IPS-18c (cell line): ENCODE data around the gene PIAS1.
"Not testable (repeated sequence)": the region's sequence is repeated elsewhere in the genome, so short reads cannot be mapped to it uniquely, and the experiment has no call there.

Experiments
- H3K4me3 ChIP-seq: 2 replicates; pipeline ENCODE4 v1.7.0; 2013; ENCODE audit warnings: low read depth, mild to moderate bottlenecking, low read length, moderate library complexity; ENCODE audit not compliant: insufficient read depth
- H3K9me3 ChIP-seq: one replicate; pipeline ENCODE4 v1.6.1; 2013; ENCODE audit warnings: mild to moderate bottlenecking, low read length, moderate library complexity; ENCODE audit not compliant: control insufficient read depth, insufficient read depth

PIAS1 gene

DNA sequence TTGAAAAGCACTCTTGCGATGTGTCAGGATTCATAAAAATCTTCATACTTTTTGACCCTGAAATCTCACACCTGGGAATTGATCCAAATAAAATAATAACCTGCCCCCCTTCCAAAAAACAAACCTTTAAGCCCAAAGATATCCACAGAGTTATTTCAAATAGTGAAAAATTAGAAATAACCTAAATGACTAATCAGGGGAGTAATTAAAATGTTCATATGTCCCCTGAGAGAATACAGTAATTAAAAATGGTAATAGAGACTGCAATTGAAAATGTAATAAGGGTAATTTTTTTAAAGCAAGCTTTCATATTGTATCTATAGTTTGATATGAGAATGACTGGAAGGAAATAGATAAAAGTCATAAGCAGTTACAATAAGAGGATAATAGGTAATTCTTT lies 83.0 kb downstream of the PIAS1 start:
- H3K4me3 ChIP-seq = no peak overlapping the region
- H3K9me3 ChIP-seq = no peaks in the 10 kb centered on the region

DNA sequence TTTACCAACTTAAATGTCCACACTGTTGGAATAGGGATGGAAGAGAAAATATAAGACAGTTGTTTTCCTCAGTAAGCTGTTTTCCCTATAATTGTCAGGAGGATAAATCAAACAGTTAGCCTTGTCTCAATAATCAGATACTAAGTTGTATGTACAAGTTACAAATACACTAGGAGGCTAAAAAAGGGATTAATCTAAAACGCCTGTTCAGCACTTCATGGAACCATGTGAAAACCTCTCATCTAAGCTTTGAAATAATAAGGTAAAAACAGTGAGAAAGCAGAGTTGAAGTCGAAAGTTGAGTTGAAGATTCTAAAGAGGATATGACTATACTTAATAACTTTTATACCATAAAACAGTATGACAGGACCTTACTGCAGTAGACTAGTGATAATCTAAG lies 89.0 kb downstream of the PIAS1 start:
- no peaks in the 10 kb centered on the region for H3K9me3 ChIP-seq
- no peak overlapping the region for H3K4me3 ChIP-seq

DNA sequence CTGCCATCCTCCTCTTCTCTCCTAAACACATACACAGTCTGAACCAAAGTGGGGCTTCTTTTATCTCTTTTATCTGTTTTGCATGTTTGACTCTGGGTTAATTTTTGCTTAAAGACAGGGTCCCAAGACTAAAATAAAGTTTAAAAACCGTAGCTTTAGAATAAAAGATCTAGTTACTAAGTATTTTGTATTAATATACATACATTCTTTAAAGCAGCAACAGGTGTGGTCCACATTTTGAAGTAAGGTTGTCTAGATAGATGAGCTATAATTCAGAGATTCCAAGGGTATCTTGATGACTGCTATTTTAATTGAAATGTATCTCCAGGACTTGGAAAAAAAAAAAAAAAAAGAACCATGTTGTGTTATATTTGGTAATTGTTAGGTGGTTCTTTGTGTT lies 89.7 kb downstream of the PIAS1 start:
- Histone ChIP-seq H3K4me3 (no peak overlapping the region), H3K9me3 (no peaks in the 10 kb centered on the region)

DNA sequence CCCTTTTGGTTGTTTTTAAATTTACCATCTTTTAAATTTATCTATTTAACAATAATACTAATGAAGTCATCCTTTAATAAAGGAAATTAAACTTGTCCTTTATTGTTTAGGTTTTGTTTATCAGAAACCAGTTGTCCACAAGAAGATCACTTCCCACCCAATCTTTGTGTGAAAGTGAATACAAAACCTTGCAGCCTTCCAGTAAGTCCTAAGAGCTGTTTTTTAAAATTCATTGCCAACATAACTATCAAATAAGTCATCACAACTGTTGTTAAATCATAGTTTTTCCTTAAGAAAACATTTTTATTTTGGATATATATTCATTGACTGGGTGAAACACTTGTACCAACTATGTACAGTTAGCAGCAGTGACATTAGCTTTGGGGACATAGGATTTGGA lies 91.6 kb downstream of the PIAS1 start:
- no peak overlapping the region for H3K4me3 ChIP-seq

GRCh38 chr15:68148039-68148438 lies 93.9 kb downstream of the PIAS1 start:
- Histone ChIP-seq H3K4me3 (no peak overlapping the region), H3K9me3 (no peaks in the 10 kb centered on the region)

More for the DNA sequence above, 91.6 kb downstream of the PIAS1 start:
- no peaks in the 10 kb centered on the region for H3K9me3 ChIP-seq

DNA sequence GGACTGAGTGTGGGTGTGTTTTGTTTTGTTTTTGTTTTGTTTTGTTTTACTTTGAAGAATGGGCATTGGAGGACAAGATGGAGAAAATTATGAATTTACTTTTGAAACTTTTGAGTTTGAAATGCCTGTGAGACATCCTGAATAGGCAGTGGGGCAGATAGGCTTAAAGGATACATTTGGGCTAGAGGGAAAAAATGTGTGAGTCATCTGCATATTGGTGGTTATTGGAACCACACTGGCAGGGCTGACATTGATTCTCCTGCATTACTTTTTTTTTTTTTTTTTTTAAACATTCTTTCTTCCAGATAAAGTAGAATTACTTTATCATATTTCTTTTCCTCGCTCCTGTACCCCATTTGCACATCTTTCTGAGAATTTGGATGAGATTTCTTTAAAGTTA lies 94.9 kb downstream of the PIAS1 start:
- Histone ChIP-seq H3K9me3 (no peaks in the 10 kb centered on the region), H3K4me3 (no peak overlapping the region)

DNA sequence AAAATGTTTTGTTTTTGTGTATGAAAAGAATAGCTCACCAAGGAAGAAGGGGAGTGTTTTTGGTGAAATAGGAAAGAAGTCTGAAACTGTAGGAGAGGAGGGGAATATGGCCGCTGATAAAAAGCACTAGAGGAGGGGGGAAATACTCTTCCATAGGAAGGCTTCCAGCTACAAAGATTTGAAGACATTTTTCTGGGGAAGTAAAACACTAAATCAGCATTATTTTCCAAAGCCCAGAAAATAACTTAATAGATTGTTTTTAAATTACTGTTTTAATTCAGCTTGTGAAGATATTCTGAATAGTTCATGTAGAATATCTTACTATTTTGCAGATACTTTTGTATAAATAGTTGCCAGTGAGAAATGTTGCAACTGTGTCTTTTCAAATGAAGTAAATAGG lies 96.1 kb downstream of the PIAS1 start:
- H3K9me3 ChIP-seq = no peaks in the 10 kb centered on the region
- no peak overlapping the region for H3K4me3 ChIP-seq

- Histone ChIP-seq H3K4me3 (no peak overlapping the region), H3K9me3 (no peaks in the 10 kb centered on the region)
Observed at GRCh38 chr15:68151277-68151676, 97.2 kb downstream of the PIAS1 start.

DNA sequence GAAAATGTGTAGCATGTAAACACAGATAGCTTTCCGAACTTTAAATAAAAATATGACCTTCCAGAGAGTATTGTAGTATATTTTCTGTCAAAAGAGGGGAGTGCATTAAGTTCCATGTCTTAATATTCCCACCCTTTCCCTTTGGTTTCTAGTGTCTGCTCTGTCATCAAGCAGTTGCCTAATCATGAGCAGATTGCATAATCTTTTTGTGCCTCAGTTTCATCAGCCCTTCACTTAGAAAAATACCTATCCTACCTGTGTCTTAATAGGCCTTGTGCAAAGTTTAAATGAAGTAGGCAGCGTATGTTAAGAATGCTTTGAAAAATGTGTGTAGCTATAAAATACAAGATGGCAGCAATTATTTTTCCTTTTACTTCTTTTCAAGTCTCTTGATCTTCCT lies 98.2 kb downstream of the PIAS1 start:
- no peak overlapping the region for H3K4me3 ChIP-seq
- no peaks in the 10 kb centered on the region for H3K9me3 ChIP-seq

DNA sequence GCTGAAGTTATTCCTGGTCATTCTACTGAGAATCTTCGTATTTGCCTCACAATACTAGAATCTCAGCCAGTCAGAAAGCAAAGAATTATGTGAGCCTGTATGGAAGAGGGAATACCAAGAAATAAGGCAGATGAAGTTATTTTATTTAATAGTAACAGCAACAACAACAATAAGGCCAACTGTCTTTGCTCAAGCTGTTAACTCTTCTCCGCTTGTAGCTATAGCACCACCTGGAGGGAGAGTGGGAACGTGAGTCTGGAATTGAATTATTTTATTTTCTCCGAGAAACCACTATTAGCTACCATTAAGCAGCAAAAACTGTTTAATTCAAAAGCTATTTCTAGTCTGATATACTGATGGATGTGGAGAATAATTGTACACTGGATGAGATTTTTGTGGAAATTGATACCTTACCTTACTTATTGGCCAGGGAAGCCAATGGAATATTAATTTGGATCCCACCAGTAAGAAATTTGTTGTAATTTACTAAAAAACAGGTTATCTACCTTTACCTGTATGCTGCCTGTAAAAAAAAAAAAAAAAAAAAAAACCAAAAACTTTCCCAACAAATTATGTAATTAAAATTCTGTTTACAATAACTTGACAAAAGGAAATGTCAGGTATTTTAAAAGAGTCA lies 100.9 kb downstream of the PIAS1 start:
- H3K9me3 ChIP-seq = no peaks in the 10 kb centered on the region
- H3K4me3 ChIP-seq = no peak overlapping the region

GRCh38 chr15:68157074-68157473 lies 103.0 kb downstream of the PIAS1 start:
- Histone ChIP-seq H3K9me3 (no peaks in the 10 kb centered on the region), H3K4me3 (no peak overlapping the region)

DNA sequence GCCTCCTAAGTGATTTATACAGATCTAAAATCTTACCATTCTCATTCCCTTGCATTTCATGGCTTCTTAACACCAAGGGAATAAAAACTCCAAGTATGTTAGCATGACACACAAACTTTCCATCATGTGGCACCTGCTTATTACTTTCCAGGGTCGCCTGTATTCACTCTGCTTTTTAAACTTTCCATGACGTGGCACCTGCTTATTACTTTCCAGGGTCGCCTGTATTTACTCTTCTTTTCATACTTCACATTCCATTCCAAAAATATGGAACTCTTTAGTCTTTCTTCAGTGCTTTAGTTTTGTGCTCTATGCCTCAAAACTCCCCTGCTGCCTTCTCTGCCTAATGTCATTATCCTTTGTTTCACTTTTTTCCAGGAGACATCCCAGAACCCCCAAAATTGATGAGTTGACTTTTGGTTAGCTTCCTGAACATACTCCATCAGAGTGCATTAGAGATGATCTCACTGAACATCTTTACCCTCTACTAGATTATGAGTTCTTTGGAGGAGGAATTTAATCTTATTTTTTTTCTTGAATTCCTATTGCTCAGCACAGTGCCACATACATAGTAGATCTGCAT lies 104.0 kb downstream of the PIAS1 start:
- Histone ChIP-seq H3K4me3 (no peak overlapping the region), H3K9me3 (no peaks in the 10 kb centered on the region)

- no peaks in the 10 kb centered on the region for H3K9me3 ChIP-seq
Observed at GRCh38 chr15:68163191-68163590, 109.1 kb downstream of the PIAS1 start.

GRCh38 chr15:68166847-68167246 lies 112.7 kb downstream of the PIAS1 start:
- H3K9me3 ChIP-seq = no peaks in the 10 kb centered on the region
- H3K4me3 ChIP-seq = no peak overlapping the region

More at GRCh38 chr15:68163191-68163590, 109.1 kb downstream of the PIAS1 start:
- H3K4me3 ChIP-seq = no peak overlapping the region

- not testable (repeated sequence) for H3K9me3 ChIP-seq, H3K4me3 ChIP-seq
Observed at GRCh38 chr15:68172037-68172436, 117.9 kb downstream of the PIAS1 start.

- H3K4me3 ChIP-seq = no peak overlapping the region
- no peaks in the 10 kb centered on the region for H3K9me3 ChIP-seq
Observed at GRCh38 chr15:68173119-68173518, 119.0 kb downstream of the PIAS1 start.

- Histone ChIP-seq H3K4me3 (no peak overlapping the region), H3K9me3 (no peaks in the 10 kb centered on the region)
Observed at GRCh38 chr15:68175526-68175925, 121.4 kb downstream of the PIAS1 start.

- H3K9me3 ChIP-seq = no peaks in the 10 kb centered on the region
- no peak overlapping the region for H3K4me3 ChIP-seq
Observed at GRCh38 chr15:68176601-68177000, 122.5 kb downstream of the PIAS1 start.

- no peak overlapping the region for H3K4me3 ChIP-seq
- no peaks in the 10 kb centered on the region for H3K9me3 ChIP-seq
Observed at GRCh38 chr15:68177742-68178141, 123.6 kb downstream of the PIAS1 start.
